ENCODE data around the gene IL12RB2.
A peak's percentile ranks its signal among the peaks of the same experiment; 100 is the strongest.

Gene IL12RB2

GRCh38 chr1:67347688-67348472, 40.2 kb downstream of the IL12RB2 start:
- Histone ChIP-seq H2AK5ac (ENCODE audit: low read length) (no peak overlapping the region), H3K4me2 (ENCODE audit: low read length) (no peak overlapping the region), H3K14ac (ENCODE audit: low read length) (no peak overlapping the region), H3K79me2 (ENCODE audit: control insufficient read depth, insufficient read depth, low read length, poor library complexity) (no peaks in the 10 kb centered on the region), H3K79me1 (ENCODE audit: low read length) (no peaks in the 10 kb centered on the region), H3K23ac (ENCODE audit: low read length) (no peak overlapping the region), H3K27me3 (ENCODE audit: insufficient read depth, low read length) (no peaks in the 10 kb centered on the region), H4K91ac (ENCODE audit: low read depth, low read length) (no peak overlapping the region), H2BK12ac (ENCODE audit: low read length) (no peak overlapping the region), H3K9ac (ENCODE audit: low read length) (no peak overlapping the region), H2BK5ac (ENCODE audit: low read depth, low read length, poor library complexity) (no peak overlapping the region), H3K4me3 (ENCODE audit: low read depth, low read length) (no peak overlapping the region), H4K8ac (ENCODE audit: low read depth, low read length) (no peak overlapping the region), H3K27ac (ENCODE audit: low read depth, low read length) (no peak overlapping the region), H3K36me3 (ENCODE audit: control insufficient read depth in 1 of 2, insufficient read depth in 2 of 2, low read length in 2 of 2) (no peaks in the 10 kb centered on the region), H4K12ac (ENCODE audit: low read depth, low read length) (no peak overlapping the region), H3K18ac (ENCODE audit: low read length) (no peak overlapping the region), H3K4ac (ENCODE audit: low read depth, low read length) (no peak overlapping the region), H2AFZ (ENCODE audit: insufficient read depth, low read length, poor library complexity) (no peak overlapping the region), H3K4me1 (ENCODE audit: control insufficient read depth in 1 of 2, insufficient read depth in 2 of 2, low read length in 2 of 2) (no peaks in the 10 kb centered on the region), H3K9me3 (ENCODE audit: insufficient read depth, low read depth, low read length) (no peaks in the 10 kb centered on the region), H2BK120ac (ENCODE audit: insufficient read depth, low read length, poor library complexity) (no peak overlapping the region)
- WGBS (ENCODE audit: extremely low coverage, insufficient coverage, insufficient read length), result no CpG with 5 or more reads among the region's 12 CpGs
- DNase-seq, result peak; percentile 67 to 77

DNA sequence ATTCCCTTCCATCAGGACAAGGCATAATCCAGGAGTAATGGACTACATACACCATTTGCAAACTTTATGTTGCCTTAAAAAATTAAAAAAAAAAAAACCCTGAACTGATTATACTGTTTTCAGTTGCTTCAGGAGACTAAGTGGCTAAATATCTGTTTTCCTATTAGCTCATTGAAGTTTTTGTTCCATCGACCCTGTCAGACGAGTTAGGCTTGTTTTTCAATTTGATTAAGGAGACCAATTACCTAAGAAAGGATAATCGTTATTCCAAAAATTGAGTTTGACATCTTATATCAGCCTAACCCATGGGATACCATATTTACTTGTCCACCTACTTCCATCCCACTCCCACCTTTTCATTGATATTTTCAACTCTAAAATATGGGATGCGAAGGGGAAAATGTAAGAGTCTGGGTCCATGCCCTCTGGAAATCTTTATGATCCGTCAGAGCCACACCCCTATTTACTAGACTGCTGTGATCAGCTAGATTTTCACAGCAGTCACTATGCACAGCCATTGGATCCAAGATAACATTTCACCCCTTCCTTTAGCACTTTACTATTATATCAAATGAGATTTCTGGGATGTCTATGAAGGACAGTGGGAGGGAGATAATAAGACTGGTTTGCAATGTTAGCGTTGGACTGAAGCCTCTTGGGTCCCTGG, 41.0 kb downstream of the IL12RB2 start:
- Histone ChIP-seq H3K4me1 (ENCODE audit: control insufficient read depth in 1 of 2, insufficient read depth in 2 of 2, low read length in 2 of 2) (no peaks in the 10 kb centered on the region), H3K4me2 (ENCODE audit: low read length) (no peak overlapping the region), H3K9ac (ENCODE audit: low read length) (no peak overlapping the region), H3K14ac (ENCODE audit: low read length) (no peak overlapping the region), H3K36me3 (ENCODE audit: control insufficient read depth in 1 of 2, insufficient read depth in 2 of 2, low read length in 2 of 2) (no peaks in the 10 kb centered on the region), H3K79me2 (ENCODE audit: control insufficient read depth, insufficient read depth, low read length, poor library complexity) (no peaks in the 10 kb centered on the region), H2BK120ac (ENCODE audit: insufficient read depth, low read length, poor library complexity) (no peak overlapping the region), H2BK12ac (ENCODE audit: low read length) (no peak overlapping the region), H3K18ac (ENCODE audit: low read length) (no peak overlapping the region), H3K23ac (ENCODE audit: low read length) (no peak overlapping the region), H4K91ac (ENCODE audit: low read depth, low read length) (no peak overlapping the region), H2BK5ac (ENCODE audit: low read depth, low read length, poor library complexity) (no peak overlapping the region), H3K4me3 (ENCODE audit: low read depth, low read length) (no peak overlapping the region), H4K8ac (ENCODE audit: low read depth, low read length) (no peak overlapping the region), H3K27ac (ENCODE audit: low read depth, low read length) (no peak overlapping the region), H3K79me1 (ENCODE audit: low read length) (no peaks in the 10 kb centered on the region), H3K27me3 (ENCODE audit: insufficient read depth, low read length) (no peaks in the 10 kb centered on the region), H3K9me3 (ENCODE audit: insufficient read depth, low read depth, low read length) (no peaks in the 10 kb centered on the region), H2AFZ (ENCODE audit: insufficient read depth, low read length, poor library complexity) (no peak overlapping the region), H2AK5ac (ENCODE audit: low read length) (no peak overlapping the region), H3K4ac (ENCODE audit: low read depth, low read length) (no peak overlapping the region), H4K12ac (ENCODE audit: low read depth, low read length) (no peak overlapping the region)
- DNase-seq, result no peak
- no CpG with 5 or more reads among the region's 6 CpGs for WGBS (ENCODE audit: extremely low coverage, insufficient coverage, insufficient read length)

DNA sequence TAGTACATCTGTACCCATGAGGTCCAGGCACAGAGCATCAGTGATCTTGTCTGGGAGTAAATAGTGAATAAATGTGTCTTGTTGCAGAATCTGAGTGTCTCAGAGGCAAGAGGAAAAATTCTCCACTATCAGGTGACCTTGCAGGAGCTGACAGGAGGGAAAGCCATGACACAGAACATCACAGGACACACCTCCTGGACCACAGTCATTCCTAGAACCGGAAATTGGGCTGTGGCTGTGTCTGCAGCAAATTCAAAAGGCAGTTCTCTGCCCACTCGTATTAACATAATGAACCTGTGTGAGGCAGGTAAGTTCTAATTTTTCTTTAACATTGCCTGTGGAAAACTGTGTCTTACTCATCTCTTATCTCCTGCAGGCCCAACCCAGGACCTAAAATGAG, 43.1 kb downstream of the IL12RB2 start:
- no peak for DNase-seq
- no peak overlapping the region for H3K4me2 ChIP-seq (ENCODE audit: low read length)
- no peaks in the 10 kb centered on the region for H3K9me3 ChIP-seq (ENCODE audit: insufficient read depth, low read depth, low read length)
- H3K27me3 ChIP-seq (ENCODE audit: insufficient read depth, low read length), result no peaks in the 10 kb centered on the region
- no peak overlapping the region for H3K23ac ChIP-seq (ENCODE audit: low read length)
- H2BK5ac ChIP-seq (ENCODE audit: low read depth, low read length, poor library complexity), result no peak overlapping the region
- no peak overlapping the region for H2BK12ac ChIP-seq (ENCODE audit: low read length)
- H3K18ac ChIP-seq (ENCODE audit: low read length), result no peak overlapping the region
- no peaks in the 10 kb centered on the region for H3K36me3 ChIP-seq (ENCODE audit: control insufficient read depth in 1 of 2, insufficient read depth in 2 of 2, low read length in 2 of 2)
- no peak overlapping the region for H2AK5ac ChIP-seq (ENCODE audit: low read length)
- H3K14ac ChIP-seq (ENCODE audit: low read length), result no peak overlapping the region
- H3K4me3 ChIP-seq (ENCODE audit: low read depth, low read length), result no peak overlapping the region
- no CpG with 5 or more reads among the region's 2 CpGs for WGBS (ENCODE audit: extremely low coverage, insufficient coverage, insufficient read length)
- H2BK120ac ChIP-seq (ENCODE audit: insufficient read depth, low read length, poor library complexity), result no peak overlapping the region
- H4K12ac ChIP-seq (ENCODE audit: low read depth, low read length), result no peak overlapping the region
- H3K4me1 ChIP-seq (ENCODE audit: control insufficient read depth in 1 of 2, insufficient read depth in 2 of 2, low read length in 2 of 2), result no peaks in the 10 kb centered on the region
- H3K9ac ChIP-seq (ENCODE audit: low read length), result no peak overlapping the region
- no peak overlapping the region for H4K91ac ChIP-seq (ENCODE audit: low read depth, low read length)
- no peak overlapping the region for H2AFZ ChIP-seq (ENCODE audit: insufficient read depth, low read length, poor library complexity)
- H3K4ac ChIP-seq (ENCODE audit: low read depth, low read length), result no peak overlapping the region
- H3K79me2 ChIP-seq (ENCODE audit: control insufficient read depth, insufficient read depth, low read length, poor library complexity), result no peaks in the 10 kb centered on the region
- H4K8ac ChIP-seq (ENCODE audit: low read depth, low read length), result no peak overlapping the region
- H3K79me1 ChIP-seq (ENCODE audit: low read length), result no peaks in the 10 kb centered on the region
- H3K27ac ChIP-seq (ENCODE audit: low read depth, low read length), result no peak overlapping the region

DNA sequence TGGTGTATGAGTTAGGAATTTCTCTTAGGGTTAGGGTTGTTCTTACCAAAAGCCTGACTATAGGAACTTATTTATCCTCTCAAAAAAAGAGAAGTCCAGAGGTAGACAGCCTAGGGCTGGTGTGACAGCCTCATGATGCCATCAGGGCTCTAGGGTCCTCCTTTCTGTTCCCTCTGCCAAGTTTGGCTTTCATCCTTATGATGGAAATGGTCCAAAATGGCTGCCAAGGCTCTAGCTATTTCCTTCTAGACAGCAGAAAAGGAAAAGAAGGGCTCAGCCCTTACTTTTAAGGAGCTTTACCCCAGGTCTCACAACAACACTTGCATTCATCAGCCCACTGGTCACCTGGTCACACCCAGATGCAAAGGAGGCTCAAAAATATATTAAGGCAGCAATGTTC, 44.5 kb downstream of the IL12RB2 start:
- no peaks in the 10 kb centered on the region for H3K36me3 ChIP-seq (ENCODE audit: control insufficient read depth in 1 of 2, insufficient read depth in 2 of 2, low read length in 2 of 2)
- no peak overlapping the region for H3K9ac ChIP-seq (ENCODE audit: low read length)
- no peak overlapping the region for H4K91ac ChIP-seq (ENCODE audit: low read depth, low read length)
- H2BK120ac ChIP-seq (ENCODE audit: insufficient read depth, low read length, poor library complexity), result no peak overlapping the region
- no peaks in the 10 kb centered on the region for H3K79me1 ChIP-seq (ENCODE audit: low read length)
- no peak overlapping the region for H3K4me3 ChIP-seq (ENCODE audit: low read depth, low read length)
- H3K23ac ChIP-seq (ENCODE audit: low read length), result no peak overlapping the region
- H2AFZ ChIP-seq (ENCODE audit: insufficient read depth, low read length, poor library complexity), result no peak overlapping the region
- H2BK5ac ChIP-seq (ENCODE audit: low read depth, low read length, poor library complexity), result no peak overlapping the region
- H3K4me2 ChIP-seq (ENCODE audit: low read length), result no peak overlapping the region
- no peaks in the 10 kb centered on the region for H3K79me2 ChIP-seq (ENCODE audit: control insufficient read depth, insufficient read depth, low read length, poor library complexity)
- H4K12ac ChIP-seq (ENCODE audit: low read depth, low read length), result no peak overlapping the region
- no peak overlapping the region for H2AK5ac ChIP-seq (ENCODE audit: low read length)
- H3K27ac ChIP-seq (ENCODE audit: low read depth, low read length), result no peak overlapping the region
- no peak overlapping the region for H2BK12ac ChIP-seq (ENCODE audit: low read length)
- H4K8ac ChIP-seq (ENCODE audit: low read depth, low read length), result no peak overlapping the region
- H3K27me3 ChIP-seq (ENCODE audit: insufficient read depth, low read length), result no peaks in the 10 kb centered on the region
- no peaks in the 10 kb centered on the region for H3K9me3 ChIP-seq (ENCODE audit: insufficient read depth, low read depth, low read length)
- H3K14ac ChIP-seq (ENCODE audit: low read length), result no peak overlapping the region
- no peak for DNase-seq
- H3K4me1 ChIP-seq (ENCODE audit: control insufficient read depth in 1 of 2, insufficient read depth in 2 of 2, low read length in 2 of 2), result no peaks in the 10 kb centered on the region
- no peak overlapping the region for H3K4ac ChIP-seq (ENCODE audit: low read depth, low read length)
- H3K18ac ChIP-seq (ENCODE audit: low read length), result no peak overlapping the region
